ENCODE results near the gene COX10. TPM values are rescaled to one million over a fixed set of nuclear protein-coding genes. Genes with fewer than 3 reads are reported as not detected.

COX10 gene
- total RNA-seq, 2 donors from 2014 or later, result 20.8 to 46.1 TPM

- TF ChIP-seq CTCF (IDR thresholded peaks at IDR 0.05), result no peak
- no peak for TF ChIP-seq POLR2A (IDR thresholded peaks at IDR 0.05)
- Histone ChIP-seq H3K9me3 (no peaks in the 10 kb centered on the region), H3K27me3 (no peaks in the 10 kb centered on the region), H3K27ac (no peak overlapping the region), H3K4me3 (no peak overlapping the region), H3K36me3 (replicated peaks in 1 of 2; ENCODE audit: insufficient read depth in 1 of 2, low read depth in 2 of 2) (no peaks in the 10 kb centered on the region), H3K4me1 (no peaks in the 10 kb centered on the region)
- 81 to 94% methylated on average over 6 of the region's 6 CpGs for WGBS, 2 donors
- intact Hi-C loops (cut with DNase I), result no loop called here
- DNase-seq (no peak), ATAC-seq (no peak)
Measured at GRCh38 chr17:14121952-14122351, 52.6 kb downstream of the COX10 start.

- WGBS, 2 donors, result 78 to 79% methylated on average over 5 of the region's 5 CpGs
- intact Hi-C loops (cut with DNase I), result no loop called here
- no peaks in the 10 kb centered on the region for H3K27me3 ChIP-seq
- H3K4me3 ChIP-seq, result no peak overlapping the region
- DNase-seq, result no peak
- H3K27ac ChIP-seq, result no peak overlapping the region
- TF ChIP-seq POLR2A (IDR thresholded peaks at IDR 0.05) (no peak), CTCF (IDR thresholded peaks at IDR 0.05) (no peak)
- H3K9me3 ChIP-seq, result no peaks in the 10 kb centered on the region
- no peaks in the 10 kb centered on the region for H3K4me1 ChIP-seq
- no peak for ATAC-seq
- H3K36me3 ChIP-seq (replicated peaks in 1 of 2; ENCODE audit: insufficient read depth in 1 of 2, low read depth in 2 of 2), result no peaks in the 10 kb centered on the region
Measured at GRCh38 chr17:14123619-14124278, 54.4 kb downstream of the COX10 start.

- H3K27ac ChIP-seq, result no peak overlapping the region
- ATAC-seq (no peak), DNase-seq (no peak)
- H3K36me3 ChIP-seq (replicated peaks in 1 of 2; ENCODE audit: insufficient read depth in 1 of 2, low read depth in 2 of 2), result no peaks in the 10 kb centered on the region
- intact Hi-C loops (cut with DNase I), result no loop called here
- H3K4me1 ChIP-seq, result no peaks in the 10 kb centered on the region
- no peak overlapping the region for H3K4me3 ChIP-seq
- no peaks in the 10 kb centered on the region for H3K9me3 ChIP-seq
- no peak for TF ChIP-seq POLR2A (IDR thresholded peaks at IDR 0.05)
- TF ChIP-seq CTCF (IDR thresholded peaks at IDR 0.05), result no peak
- WGBS, 2 donors, result 42 to 47% methylated on average over 4 of the region's 4 CpGs
- H3K27me3 ChIP-seq, result no peaks in the 10 kb centered on the region
Measured at GRCh38 chr17:14124854-14125253, 55.5 kb downstream of the COX10 start.

- H3K36me3 ChIP-seq (replicated peaks in 1 of 2; ENCODE audit: insufficient read depth in 1 of 2, low read depth in 2 of 2), result no peaks in the 10 kb centered on the region
- H3K4me1 ChIP-seq, result no peaks in the 10 kb centered on the region
- DNase-seq, result no peak
- 77 to 78% methylated on average over 6 of the region's 6 CpGs for WGBS, 2 donors
- intact Hi-C loops (cut with DNase I), result no loop called here
- no peak overlapping the region for H3K27ac ChIP-seq
- H3K9me3 ChIP-seq, result no peaks in the 10 kb centered on the region
- H3K27me3 ChIP-seq, result no peaks in the 10 kb centered on the region
- TF ChIP-seq CTCF (IDR thresholded peaks at IDR 0.05) (no peak), POLR2A (IDR thresholded peaks at IDR 0.05) (no peak)
- no peak for ATAC-seq
- H3K4me3 ChIP-seq, result no peak overlapping the region
Measured at GRCh38 chr17:14125518-14126137, 56.3 kb downstream of the COX10 start.

- TF ChIP-seq CTCF (IDR thresholded peaks at IDR 0.05) (no peak), POLR2A (IDR thresholded peaks at IDR 0.05) (no peak)
- intact Hi-C loops (cut with DNase I), result no loop called here
- no peaks in the 10 kb centered on the region for H3K4me1 ChIP-seq
- H3K27ac ChIP-seq, result no peak overlapping the region
- peaks cover 0 to 4% of the 10 kb centered on the region in 2 donors for H3K27me3 ChIP-seq
- no peaks in the 10 kb centered on the region for H3K9me3 ChIP-seq
- ATAC-seq, result no peak
- no peaks in the 10 kb centered on the region for H3K36me3 ChIP-seq (replicated peaks in 1 of 2; ENCODE audit: insufficient read depth in 1 of 2, low read depth in 2 of 2)
- DNase-seq, result no peak
- no peak overlapping the region for H3K4me3 ChIP-seq
Measured at GRCh38 chr17:14133104-14133503, 63.8 kb downstream of the COX10 start.

Data from body of pancreas (tissue), 4 donors.